CD4-positive, alpha-beta T cell treated with Interleukin-15 for 1 hour (primary cell): ENCODE measurements around the gene FOSL1.

Experiments used
- DNase-seq: peaks from one replicate; pipeline ENCODE4 v3.0.0-alpha.2; 2020

The FOSL1 gene

GRCh38 chr11:65863889-65864705 is 36.1 kb downstream of the FOSL1 start:
- DNase-seq: no peak

GRCh38 chr11:65862941-65863888 is 37.0 kb downstream of the FOSL1 start:
- DNase-seq: no peak

GRCh38 chr11:65862191-65862735 is 37.9 kb downstream of the FOSL1 start:
- DNase-seq: no peak

- no peak for DNase-seq
These were observed 38.5 kb downstream of the FOSL1 start for GRCh38 chr11:65861533-65862183.

- no peak for DNase-seq
These were observed 39.1 kb downstream of the FOSL1 start for GRCh38 chr11:65861165-65861505.

GRCh38 chr11:65860278-65861164 is 39.7 kb downstream of the FOSL1 start, which contains the start of gene MUS81:
Gene MUS81 (plus strand): TSS chr11:65860433. CDS start chr11:65860754, 321 bp downstream.
- peak; percentile 94 for DNase-seq

- no peak for DNase-seq
These were observed 40.3 kb downstream of the FOSL1 start for GRCh38 chr11:65859812-65860277.

- peak; percentile 98 for DNase-seq
These were observed 40.9 kb downstream of the FOSL1 start for GRCh38 chr11:65859095-65859811.

GRCh38 chr11:65858681-65859087 is 41.5 kb downstream of the FOSL1 start:
- DNase-seq: no peak

- DNase-seq: peak; percentile 98
These were observed 42.1 kb downstream of the FOSL1 start, which contains the start of gene CFL1 for GRCh38 chr11:65857853-65858680. Gene CFL1 (minus strand): TSS chr11:65858180. CDS start chr11:65858099, 81 bp downstream.

- DNase-seq: peak; percentile 29
These were observed 42.7 kb downstream of the FOSL1 start for GRCh38 chr11:65857500-65857852.

GRCh38 chr11:65856689-65857499 is 43.3 kb downstream of the FOSL1 start:
- DNase-seq: peak; percentile 84

GRCh38 chr11:65855927-65856363 is 44.2 kb downstream of the FOSL1 start:
- no peak for DNase-seq

GRCh38 chr11:65854852-65855837 is 45.0 kb downstream of the FOSL1 start:
- no peak for DNase-seq

GRCh38 chr11:65854161-65854592 is 46.0 kb downstream of the FOSL1 start:
- no peak for DNase-seq

GRCh38 chr11:65853246-65853979 is 46.8 kb downstream of the FOSL1 start:
- DNase-seq: no peak
